Left colon (tissue), 2 donors: ENCODE data around the gene AQP6. TPM values are rescaled to one million over a fixed set of nuclear protein-coding genes. Genes with fewer than 3 reads are reported as not detected.

Source experiments
- ATAC-seq: fragments of 200-7000 bp; cut with Tn5 transposase; one replicate; pipeline ENCODE4 v1.9.1; 2020; ENCODE audit warnings: mild to moderate bottlenecking, moderate library complexity
- DNase-seq, 2 donors: peaks; one replicate each; pipeline ENCODE4 v3.0.0-alpha.2; 2020
- intact Hi-C, 2 donors: fragments of 100-400 bp; cut with DNase I in 1 of 2; cut with micrococcal nuclease in 1 of 2; formaldehyde crosslinking; loops; one replicate each; pipeline versions ENCODE4 v1.11.2 to v1.14.0; 2022; cut with DNase I, micrococcal nuclease
- total RNA-seq, 2 donors: library from RNA; stranded (reverse); fragmentation: NEBNext Ultra II Directional; extraction: Animal tissue kit (Norgen Biotek cat#: 25700); gene quantifications; one replicate each; pipeline ENCODE4 v1.2.1, GENCODE V29; 2021
- donor health status: DM: no; HTN: no; CAD: no.
- donor health status: DM: yes; HTN: yes; CAD: no.

The AQP6 gene
- total RNA-seq, 2 donors from 2014 or later, result not detected

- intact Hi-C loops, result no loop called here
- ATAC-seq, result peak; percentile 13
- no peak for DNase-seq
Measured at GRCh38 chr12:49953151-49953550, 19.6 kb upstream of the AQP6 start.

GRCh38 chr12:49953961-49954846 is 18.5 kb upstream of the AQP6 start:
- ATAC-seq, result no peak

GRCh38 chr12:49954863-49955830 is 17.6 kb upstream of the AQP6 start:
- DNase-seq (no peak), ATAC-seq (no peak)
- intact Hi-C loops, result no loop called here

More at GRCh38 chr12:49953961-49954846, 18.5 kb upstream of the AQP6 start:
- intact Hi-C loops, result no loop called here
- no peak for DNase-seq

- ATAC-seq, result no peak
- DNase-seq, result no peak
- intact Hi-C loops, result no loop called here
Measured at GRCh38 chr12:49955899-49956662, 16.7 kb upstream of the AQP6 start.

- ATAC-seq (no peak), DNase-seq (no peak)
- intact Hi-C loops, result no loop called here
Measured at GRCh38 chr12:49956663-49957569, 15.8 kb upstream of the AQP6 start.

- no peak for DNase-seq
- intact Hi-C loops, result no loop called here
- ATAC-seq, result no peak
Measured at GRCh38 chr12:49957570-49957967, 15.2 kb upstream of the AQP6 start.

- DNase-seq (no peak), ATAC-seq (peak; percentile 55)
- intact Hi-C loops, result loop anchor here in 1 of 2 donors (10.0 kb wide), 1 partner anchor 95 kb away; the partner anchor contains the start of gene ASIC1
Measured at GRCh38 chr12:49959685-49960473, 12.9 kb upstream of the AQP6 start.

- DNase-seq (no peak), ATAC-seq (no peak)
- intact Hi-C loops, result loop anchor here in 1 of 2 donors (10.0 kb wide), 1 partner anchor 94 kb away; the partner anchor contains the start of gene ASIC1
Measured at GRCh38 chr12:49960474-49961110, 12.2 kb upstream of the AQP6 start.

- intact Hi-C loops, result loop anchor here in 1 of 2 donors (10.0 kb wide), 1 partner anchor 93 kb away; the partner anchor contains the start of gene ASIC1
- ATAC-seq, result peak; percentile 11
- no peak for DNase-seq
Measured at GRCh38 chr12:49961111-49961922, 11.4 kb upstream of the AQP6 start, which contains the start of gene AQP5. Gene AQP5, plus strand, starts transcription at chr12:49961872. Its CDS starts 146 bp downstream, at chr12:49962018.

- no peak for ATAC-seq
- intact Hi-C loops, result loop anchor here in 1 of 2 donors (10.0 kb wide), 1 partner anchor 93 kb away; the partner anchor contains the start of gene ASIC1
- DNase-seq, result no peak
Measured at GRCh38 chr12:49961993-49962764, 10.6 kb upstream of the AQP6 start.

GRCh38 chr12:49962861-49963765 is 9.6 kb upstream of the AQP6 start:
- ATAC-seq (peak; percentile 31), DNase-seq (peak; percentile 51 to 60)
- intact Hi-C loops, result loop anchor here in 1 of 2 donors (10.0 kb wide), 1 partner anchor 92 kb away; the partner anchor contains the start of gene ASIC1

- no peak for ATAC-seq
- intact Hi-C loops, result loop anchor here in 1 of 2 donors (10.0 kb wide), 1 partner anchor 91 kb away; the partner anchor contains the start of gene ASIC1
- DNase-seq, result no peak
Measured at GRCh38 chr12:49963976-49964815, 8.6 kb upstream of the AQP6 start.
